ENCODE data around the gene SHISA5. TPM values are rescaled to one million over a fixed set of nuclear protein-coding genes. Genes with fewer than 3 reads are reported as not detected.

SHISA5 gene
- total RNA-seq, 1 experiment from 2014 or later: 137 TPM

DNA sequence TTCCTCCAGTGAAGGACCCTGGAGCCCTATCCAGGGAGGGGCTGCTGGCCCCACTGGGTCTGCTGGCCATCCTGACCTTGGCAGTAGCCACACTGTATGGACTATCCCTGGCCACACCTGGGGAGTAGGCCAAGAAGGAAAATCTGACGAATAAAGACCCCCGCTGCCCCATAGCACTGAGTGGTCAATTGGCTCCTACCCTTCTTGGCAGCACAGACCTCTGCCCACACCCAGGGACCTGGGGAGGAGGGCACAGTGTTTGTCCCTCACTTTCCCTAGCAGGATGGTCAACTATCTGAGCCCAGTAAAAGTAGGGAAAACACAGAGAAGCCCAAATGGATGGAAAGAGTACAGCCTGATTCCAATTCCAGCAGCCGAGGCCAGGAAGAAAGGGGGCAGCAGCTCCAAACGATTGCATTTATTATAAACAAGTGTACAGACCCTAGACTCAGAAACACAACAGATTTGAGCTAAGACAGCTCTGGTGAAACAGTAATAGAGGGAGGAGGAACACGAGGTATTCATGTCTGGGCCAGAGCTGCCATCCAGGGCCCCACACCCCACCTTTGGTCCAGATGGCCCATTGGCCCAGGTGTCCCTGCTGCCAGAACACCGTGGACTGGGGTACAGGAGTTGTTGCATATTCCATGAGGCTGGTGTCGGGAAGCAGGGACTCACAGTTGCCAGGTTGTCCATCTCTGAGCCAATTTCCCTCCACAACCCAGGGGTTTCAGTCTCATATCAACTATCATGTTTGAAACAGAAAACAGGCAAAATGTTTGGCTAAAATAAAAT is 36.3 kb downstream of the SHISA5 start (continued):
- TF ChIP-seq, protein P1, sequence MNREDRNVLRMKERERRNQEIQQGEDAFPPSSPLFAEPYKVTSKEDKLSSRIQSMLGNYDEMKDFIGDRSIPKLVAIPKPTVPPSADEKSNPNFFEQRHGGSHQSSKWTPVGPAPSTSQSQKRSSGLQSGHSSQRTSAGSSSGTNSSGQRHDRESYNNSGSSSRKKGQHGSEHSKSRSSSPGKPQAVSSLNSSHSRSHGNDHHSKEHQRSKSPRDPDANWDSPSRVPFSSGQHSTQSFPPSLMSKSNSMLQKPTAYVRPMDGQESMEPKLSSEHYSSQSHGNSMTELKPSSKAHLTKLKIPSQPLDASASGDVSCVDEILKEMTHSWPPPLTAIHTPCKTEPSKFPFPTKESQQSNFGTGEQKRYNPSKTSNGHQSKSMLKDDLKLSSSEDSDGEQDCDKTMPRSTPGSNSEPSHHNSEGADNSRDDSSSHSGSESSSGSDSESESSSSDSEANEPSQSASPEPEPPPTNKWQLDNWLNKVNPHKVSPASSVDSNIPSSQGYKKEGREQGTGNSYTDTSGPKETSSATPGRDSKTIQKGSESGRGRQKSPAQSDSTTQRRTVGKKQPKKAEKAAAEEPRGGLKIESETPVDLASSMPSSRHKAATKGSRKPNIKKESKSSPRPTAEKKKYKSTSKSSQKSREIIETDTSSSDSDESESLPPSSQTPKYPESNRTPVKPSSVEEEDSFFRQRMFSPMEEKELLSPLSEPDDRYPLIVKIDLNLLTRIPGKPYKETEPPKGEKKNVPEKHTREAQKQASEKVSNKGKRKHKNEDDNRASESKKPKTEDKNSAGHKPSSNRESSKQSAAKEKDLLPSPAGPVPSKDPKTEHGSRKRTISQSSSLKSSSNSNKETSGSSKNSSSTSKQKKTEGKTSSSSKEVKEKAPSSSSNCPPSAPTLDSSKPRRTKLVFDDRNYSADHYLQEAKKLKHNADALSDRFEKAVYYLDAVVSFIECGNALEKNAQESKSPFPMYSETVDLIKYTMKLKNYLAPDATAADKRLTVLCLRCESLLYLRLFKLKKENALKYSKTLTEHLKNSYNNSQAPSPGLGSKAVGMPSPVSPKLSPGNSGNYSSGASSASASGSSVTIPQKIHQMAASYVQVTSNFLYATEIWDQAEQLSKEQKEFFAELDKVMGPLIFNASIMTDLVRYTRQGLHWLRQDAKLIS (CRISPR knock-in tag; IDR thresholded peaks at IDR 0.05; ENCODE audit: borderline replicate concordance): no peak
- TF ChIP-seq, protein P2, sequence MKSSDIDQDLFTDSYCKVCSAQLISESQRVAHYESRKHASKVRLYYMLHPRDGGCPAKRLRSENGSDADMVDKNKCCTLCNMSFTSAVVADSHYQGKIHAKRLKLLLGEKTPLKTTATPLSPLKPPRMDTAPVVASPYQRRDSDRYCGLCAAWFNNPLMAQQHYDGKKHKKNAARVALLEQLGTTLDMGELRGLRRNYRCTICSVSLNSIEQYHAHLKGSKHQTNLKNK (CRISPR knock-in tag; IDR thresholded peaks at IDR 0.05): no peak
- TF ChIP-seq, protein P3, sequence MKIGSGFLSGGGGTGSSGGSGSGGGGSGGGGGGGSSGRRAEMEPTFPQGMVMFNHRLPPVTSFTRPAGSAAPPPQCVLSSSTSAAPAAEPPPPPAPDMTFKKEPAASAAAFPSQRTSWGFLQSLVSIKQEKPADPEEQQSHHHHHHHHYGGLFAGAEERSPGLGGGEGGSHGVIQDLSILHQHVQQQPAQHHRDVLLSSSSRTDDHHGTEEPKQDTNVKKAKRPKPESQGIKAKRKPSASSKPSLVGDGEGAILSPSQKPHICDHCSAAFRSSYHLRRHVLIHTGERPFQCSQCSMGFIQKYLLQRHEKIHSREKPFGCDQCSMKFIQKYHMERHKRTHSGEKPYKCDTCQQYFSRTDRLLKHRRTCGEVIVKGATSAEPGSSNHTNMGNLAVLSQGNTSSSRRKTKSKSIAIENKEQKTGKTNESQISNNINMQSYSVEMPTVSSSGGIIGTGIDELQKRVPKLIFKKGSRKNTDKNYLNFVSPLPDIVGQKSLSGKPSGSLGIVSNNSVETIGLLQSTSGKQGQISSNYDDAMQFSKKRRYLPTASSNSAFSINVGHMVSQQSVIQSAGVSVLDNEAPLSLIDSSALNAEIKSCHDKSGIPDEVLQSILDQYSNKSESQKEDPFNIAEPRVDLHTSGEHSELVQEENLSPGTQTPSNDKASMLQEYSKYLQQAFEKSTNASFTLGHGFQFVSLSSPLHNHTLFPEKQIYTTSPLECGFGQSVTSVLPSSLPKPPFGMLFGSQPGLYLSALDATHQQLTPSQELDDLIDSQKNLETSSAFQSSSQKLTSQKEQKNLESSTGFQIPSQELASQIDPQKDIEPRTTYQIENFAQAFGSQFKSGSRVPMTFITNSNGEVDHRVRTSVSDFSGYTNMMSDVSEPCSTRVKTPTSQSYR (CRISPR knock-in tag; IDR thresholded peaks at IDR 0.05): no peak
- TF ChIP-seq TEAD1 (CRISPR knock-in tag; IDR thresholded peaks at IDR 0.05): no peak

DNA sequence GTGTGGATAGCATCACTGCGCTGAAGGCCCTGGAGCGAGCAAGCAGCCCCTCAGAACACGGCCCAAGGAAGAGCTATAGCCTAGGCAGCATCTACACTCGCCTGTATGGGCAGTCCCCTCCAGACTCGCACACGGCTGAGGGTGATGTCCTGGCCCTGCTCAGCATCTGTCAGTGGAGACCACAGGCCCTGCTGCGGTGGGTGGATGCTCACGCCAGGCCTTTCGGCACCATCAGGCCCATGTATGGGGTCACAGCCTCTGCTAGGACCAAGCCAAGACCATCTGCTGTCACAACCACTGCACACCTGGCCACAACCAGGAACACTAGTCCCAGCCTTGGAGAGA is 36.9 kb downstream of the SHISA5 start:
- no peak overlapping the region for H3K4me3 Mint-ChIP-seq
- ATAC-seq: no peak
- no peaks in the 10 kb centered on the region for H3K9me3 Mint-ChIP-seq
- CTCF ChIA-PET: interaction anchor here (1.1 to 2.2 kb wide), 4 partner anchors 31 to 169 kb away, joined by 4 to 13 read pairs (median 10); no protein-coding TSS in a partner anchor
- no peak for DNase-seq (ENCODE audit: low spot score)
- H3K4me1 Mint-ChIP-seq: peaks cover 21% of the 10 kb centered on the region
- no peaks in the 10 kb centered on the region for H3K27me3 Mint-ChIP-seq (ENCODE audit: low read depth)
- TF ChIP-seq, protein P4, sequence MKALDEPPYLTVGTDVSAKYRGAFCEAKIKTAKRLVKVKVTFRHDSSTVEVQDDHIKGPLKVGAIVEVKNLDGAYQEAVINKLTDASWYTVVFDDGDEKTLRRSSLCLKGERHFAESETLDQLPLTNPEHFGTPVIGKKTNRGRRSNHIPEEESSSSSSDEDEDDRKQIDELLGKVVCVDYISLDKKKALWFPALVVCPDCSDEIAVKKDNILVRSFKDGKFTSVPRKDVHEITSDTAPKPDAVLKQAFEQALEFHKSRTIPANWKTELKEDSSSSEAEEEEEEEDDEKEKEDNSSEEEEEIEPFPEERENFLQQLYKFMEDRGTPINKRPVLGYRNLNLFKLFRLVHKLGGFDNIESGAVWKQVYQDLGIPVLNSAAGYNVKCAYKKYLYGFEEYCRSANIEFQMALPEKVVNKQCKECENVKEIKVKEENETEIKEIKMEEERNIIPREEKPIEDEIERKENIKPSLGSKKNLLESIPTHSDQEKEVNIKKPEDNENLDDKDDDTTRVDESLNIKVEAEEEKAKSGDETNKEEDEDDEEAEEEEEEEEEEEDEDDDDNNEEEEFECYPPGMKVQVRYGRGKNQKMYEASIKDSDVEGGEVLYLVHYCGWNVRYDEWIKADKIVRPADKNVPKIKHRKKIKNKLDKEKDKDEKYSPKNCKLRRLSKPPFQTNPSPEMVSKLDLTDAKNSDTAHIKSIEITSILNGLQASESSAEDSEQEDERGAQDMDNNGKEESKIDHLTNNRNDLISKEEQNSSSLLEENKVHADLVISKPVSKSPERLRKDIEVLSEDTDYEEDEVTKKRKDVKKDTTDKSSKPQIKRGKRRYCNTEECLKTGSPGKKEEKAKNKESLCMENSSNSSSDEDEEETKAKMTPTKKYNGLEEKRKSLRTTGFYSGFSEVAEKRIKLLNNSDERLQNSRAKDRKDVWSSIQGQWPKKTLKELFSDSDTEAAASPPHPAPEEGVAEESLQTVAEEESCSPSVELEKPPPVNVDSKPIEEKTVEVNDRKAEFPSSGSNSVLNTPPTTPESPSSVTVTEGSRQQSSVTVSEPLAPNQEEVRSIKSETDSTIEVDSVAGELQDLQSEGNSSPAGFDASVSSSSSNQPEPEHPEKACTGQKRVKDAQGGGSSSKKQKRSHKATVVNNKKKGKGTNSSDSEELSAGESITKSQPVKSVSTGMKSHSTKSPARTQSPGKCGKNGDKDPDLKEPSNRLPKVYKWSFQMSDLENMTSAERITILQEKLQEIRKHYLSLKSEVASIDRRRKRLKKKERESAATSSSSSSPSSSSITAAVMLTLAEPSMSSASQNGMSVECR (CRISPR knock-in tag; IDR thresholded peaks at IDR 0.05; ENCODE audit: borderline replicate concordance): no peak
- no peak for TF ChIP-seq ZNF121 (CRISPR knock-in tag; IDR thresholded peaks at IDR 0.05)
- TF ChIP-seq ESRRA (CRISPR knock-in tag; IDR thresholded peaks at IDR 0.05; ENCODE audit: borderline replicate concordance): no peak
- TF ChIP-seq SMAD4 (CRISPR knock-in tag; IDR thresholded peaks at IDR 0.05): no peak
- no peak for TF ChIP-seq GTF2I (CRISPR knock-in tag; conservative IDR thresholded peaks at IDR 0.05)
- TF ChIP-seq GABPB1 (CRISPR knock-in tag; IDR thresholded peaks at IDR 0.05): no peak
- TF ChIP-seq, protein P5, sequence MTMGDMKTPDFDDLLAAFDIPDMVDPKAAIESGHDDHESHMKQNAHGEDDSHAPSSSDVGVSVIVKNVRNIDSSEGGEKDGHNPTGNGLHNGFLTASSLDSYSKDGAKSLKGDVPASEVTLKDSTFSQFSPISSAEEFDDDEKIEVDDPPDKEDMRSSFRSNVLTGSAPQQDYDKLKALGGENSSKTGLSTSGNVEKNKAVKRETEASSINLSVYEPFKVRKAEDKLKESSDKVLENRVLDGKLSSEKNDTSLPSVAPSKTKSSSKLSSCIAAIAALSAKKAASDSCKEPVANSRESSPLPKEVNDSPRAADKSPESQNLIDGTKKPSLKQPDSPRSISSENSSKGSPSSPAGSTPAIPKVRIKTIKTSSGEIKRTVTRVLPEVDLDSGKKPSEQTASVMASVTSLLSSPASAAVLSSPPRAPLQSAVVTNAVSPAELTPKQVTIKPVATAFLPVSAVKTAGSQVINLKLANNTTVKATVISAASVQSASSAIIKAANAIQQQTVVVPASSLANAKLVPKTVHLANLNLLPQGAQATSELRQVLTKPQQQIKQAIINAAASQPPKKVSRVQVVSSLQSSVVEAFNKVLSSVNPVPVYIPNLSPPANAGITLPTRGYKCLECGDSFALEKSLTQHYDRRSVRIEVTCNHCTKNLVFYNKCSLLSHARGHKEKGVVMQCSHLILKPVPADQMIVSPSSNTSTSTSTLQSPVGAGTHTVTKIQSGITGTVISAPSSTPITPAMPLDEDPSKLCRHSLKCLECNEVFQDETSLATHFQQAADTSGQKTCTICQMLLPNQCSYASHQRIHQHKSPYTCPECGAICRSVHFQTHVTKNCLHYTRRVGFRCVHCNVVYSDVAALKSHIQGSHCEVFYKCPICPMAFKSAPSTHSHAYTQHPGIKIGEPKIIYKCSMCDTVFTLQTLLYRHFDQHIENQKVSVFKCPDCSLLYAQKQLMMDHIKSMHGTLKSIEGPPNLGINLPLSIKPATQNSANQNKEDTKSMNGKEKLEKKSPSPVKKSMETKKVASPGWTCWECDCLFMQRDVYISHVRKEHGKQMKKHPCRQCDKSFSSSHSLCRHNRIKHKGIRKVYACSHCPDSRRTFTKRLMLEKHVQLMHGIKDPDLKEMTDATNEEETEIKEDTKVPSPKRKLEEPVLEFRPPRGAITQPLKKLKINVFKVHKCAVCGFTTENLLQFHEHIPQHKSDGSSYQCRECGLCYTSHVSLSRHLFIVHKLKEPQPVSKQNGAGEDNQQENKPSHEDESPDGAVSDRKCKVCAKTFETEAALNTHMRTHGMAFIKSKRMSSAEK (CRISPR knock-in tag; IDR thresholded peaks at IDR 0.05; ENCODE audit: borderline replicate concordance): no peak
- TF ChIP-seq SOX15 (CRISPR knock-in tag; IDR thresholded peaks at IDR 0.05): no peak
- TF ChIP-seq JUN (CRISPR knock-in tag; IDR thresholded peaks at IDR 0.05): no peak
- no peak for TF ChIP-seq OVOL2 (CRISPR knock-in tag; IDR thresholded peaks at IDR 0.05; ENCODE audit: borderline replicate concordance)
- TF ChIP-seq, protein P6, sequence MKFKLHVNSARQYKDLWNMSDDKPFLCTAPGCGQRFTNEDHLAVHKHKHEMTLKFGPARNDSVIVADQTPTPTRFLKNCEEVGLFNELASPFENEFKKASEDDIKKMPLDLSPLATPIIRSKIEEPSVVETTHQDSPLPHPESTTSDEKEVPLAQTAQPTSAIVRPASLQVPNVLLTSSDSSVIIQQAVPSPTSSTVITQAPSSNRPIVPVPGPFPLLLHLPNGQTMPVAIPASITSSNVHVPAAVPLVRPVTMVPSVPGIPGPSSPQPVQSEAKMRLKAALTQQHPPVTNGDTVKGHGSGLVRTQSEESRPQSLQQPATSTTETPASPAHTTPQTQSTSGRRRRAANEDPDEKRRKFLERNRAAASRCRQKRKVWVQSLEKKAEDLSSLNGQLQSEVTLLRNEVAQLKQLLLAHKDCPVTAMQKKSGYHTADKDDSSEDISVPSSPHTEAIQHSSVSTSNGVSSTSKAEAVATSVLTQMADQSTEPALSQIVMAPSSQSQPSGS (CRISPR knock-in tag; IDR thresholded peaks at IDR 0.05; ENCODE audit: borderline replicate concordance, low read depth): no peak
- no peak for TF ChIP-seq RORB (CRISPR knock-in tag; IDR thresholded peaks at IDR 0.05)
- peaks cover 19% of the 10 kb centered on the region; the same call in 1 of the 2 replicates for H3K36me3 Mint-ChIP-seq
- H3K27ac Mint-ChIP-seq: peak overlapping the region; percentile 97
- POLR2A ChIA-PET: interaction anchor here (0.6 to 1.7 kb wide), 4 partner anchors 8 to 81 kb away, joined by 3 to 7 read pairs (median 3); partner anchors contain the start of gene ATRIP
